HepG2 (cell line): ENCODE measurements around the gene SLC25A22. TPM values are rescaled to one million over a fixed set of nuclear protein-coding genes. Genes with fewer than 3 reads are reported as not detected.

Source experiments
- ETV6 ChIP-seq: sonication (generic); formaldehyde crosslinking; conservative IDR thresholded peaks from 2 replicates; pipeline ENCODE4 v1.4.0; 2020; ENCODE audit warnings: missing genetic modification reagents
- GLMP ChIP-seq: sonication (generic); formaldehyde crosslinking; IDR thresholded peaks from 2 replicates; pipeline ENCODE4 v1.9.0; 2021; ENCODE audit warnings: missing genetic modification reagents, mild to moderate bottlenecking, borderline replicate concordance
- GPN1 ChIP-seq: sonication (generic); formaldehyde crosslinking; IDR thresholded peaks from 2 replicates; pipeline ENCODE4 v1.5.1; 2020; ENCODE audit warnings: missing genetic modification reagents, borderline replicate concordance
- MTA1 ChIP-seq: sonication (generic); formaldehyde crosslinking; IDR thresholded peaks from 2 replicates; pipeline ENCODE4 v1.4.0; 2020; ENCODE audit warnings: missing genetic modification reagents, mild to moderate bottlenecking, borderline replicate concordance
- NR0B2 ChIP-seq: sonication (generic); formaldehyde crosslinking; IDR thresholded peaks from 2 replicates; pipeline ENCODE4 v1.4.0; 2020; ENCODE audit warnings: mild to moderate bottlenecking, missing genetic modification reagents
- PHF20 ChIP-seq: sonication (generic); formaldehyde crosslinking; IDR thresholded peaks from 2 replicates; pipeline ENCODE4 v1.5.0; 2020; ENCODE audit warnings: mild to moderate bottlenecking, missing genetic modification reagents
- POLR2G ChIP-seq: fragments of 200-400 bp; formaldehyde crosslinking; IDR thresholded peaks from 2 replicates; pipeline ENCODE4 v1.6.1; 2018; ENCODE audit warnings: mild to moderate bottlenecking, low read depth, low read length, moderate library complexity
- REPIN1 ChIP-seq: sonication (generic); formaldehyde crosslinking; IDR thresholded peaks from 2 replicates; pipeline ENCODE4 v1.8.0; 2022; ENCODE audit warnings: missing genetic modification reagents, low read depth, mild to moderate bottlenecking, borderline replicate concordance
- SMAD9 ChIP-seq: sonication (generic); formaldehyde crosslinking; IDR thresholded peaks from 2 replicates; pipeline ENCODE4 v1.5.1; 2020; ENCODE audit warnings: mild to moderate bottlenecking, missing genetic modification reagents
- ZNF235 ChIP-seq: sonication (generic); formaldehyde crosslinking; IDR thresholded peaks from 2 replicates; pipeline ENCODE4 v1.8.1; 2023; ENCODE audit warnings: mild to moderate bottlenecking, missing genetic modification reagents, borderline replicate concordance
- ZNF567 ChIP-seq: sonication (generic); formaldehyde crosslinking; IDR thresholded peaks from 2 replicates; pipeline ENCODE4 v1.8.1; 2023; ENCODE audit warnings: mild to moderate bottlenecking, missing genetic modification reagents, borderline replicate concordance
- ZNF709 ChIP-seq: sonication (generic); formaldehyde crosslinking; IDR thresholded peaks from 2 replicates; pipeline ENCODE4 v1.5.0; 2020; ENCODE audit warnings: mild to moderate bottlenecking, missing genetic modification reagents
- polyA plus RNA-seq, 8 experiments: library from polyadenylated mRNA; depleted of rRNA in 3 of 8; stranded (reverse) in 7 of 8; unstranded in 1 of 8; fragments of >200 nt; fragmentation: Illumina TruSeq in 4 of 8; extraction: Trizol in 4 of 8; gene quantifications; 2 replicates each; pipeline versions ENCODE4 v1.2.1 to v1.2.3, GENCODE V29; 2011 to 2016; ENCODE audit warnings: low read depth in 4 of 8, missing spikeins in 1 of 8, mixed read lengths in 1 of 8; ENCODE audit not compliant: insufficient read depth in 1 of 8
- total RNA-seq, 5 experiments: library from RNA; depleted of rRNA; stranded (reverse); fragments of >200 nt; fragmentation: Illumina TruSeq; extraction: Trizol; gene quantifications; 2 replicates each; pipeline ENCODE4 v1.2.3, GENCODE V29; 2016; ENCODE audit warnings: low read depth in 1 of 5
- TF ChIP-seq, protein P1 (sequence below): sonication (generic); formaldehyde crosslinking; IDR thresholded peaks from 2 replicates; pipeline ENCODE4 v1.4.0; 2020; ENCODE audit warnings: mild to moderate bottlenecking, missing genetic modification reagents, borderline replicate concordance
- TF ChIP-seq, protein P2 (sequence below), 2 experiments: fragments of 450-650 bp in 1 of 2; sonication (generic) in 1 of 2; formaldehyde crosslinking in 1 of 2; IDR thresholded peaks; 2 replicates each; pipeline versions ENCODE4 v1.6.1 to v1.8.0; 2016 to 2022; ENCODE audit warnings: antibody characterized with exemption in 1 of 2, mild to moderate bottlenecking in 1 of 2, missing genetic modification reagents in 1 of 2

Gene SLC25A22
- total and polyA plus RNA-seq, 2 of the 13 experiments (the other 11 are each of a cell fraction or from before 2014, with no cell fraction given), result 12.4 to 19.2 TPM

- TF ChIP-seq, protein P1, sequence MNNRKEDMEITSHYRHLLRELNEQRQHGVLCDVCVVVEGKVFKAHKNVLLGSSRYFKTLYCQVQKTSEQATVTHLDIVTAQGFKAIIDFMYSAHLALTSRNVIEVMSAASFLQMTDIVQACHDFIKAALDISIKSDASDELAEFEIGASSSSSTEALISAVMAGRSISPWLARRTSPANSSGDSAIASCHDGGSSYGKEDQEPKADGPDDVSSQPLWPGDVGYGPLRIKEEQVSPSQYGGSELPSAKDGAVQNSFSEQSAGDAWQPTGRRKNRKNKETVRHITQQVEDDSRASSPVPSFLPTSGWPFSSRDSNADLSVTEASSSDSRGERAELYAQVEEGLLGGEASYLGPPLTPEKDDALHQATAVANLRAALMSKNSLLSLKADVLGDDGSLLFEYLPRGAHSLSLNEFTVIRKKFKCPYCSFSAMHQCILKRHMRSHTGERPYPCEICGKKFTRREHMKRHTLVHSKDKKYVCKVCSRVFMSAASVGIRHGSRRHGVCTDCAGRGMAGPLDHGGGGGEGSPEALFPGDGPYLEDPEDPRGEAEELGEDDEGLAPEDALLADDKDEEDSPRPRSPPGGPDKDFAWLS (CRISPR knock-in tag), result no peak
- TF ChIP-seq ZNF709 (CRISPR knock-in tag), result peak; percentile 41; the same call in 1 of the 2 replicates
- TF ChIP-seq, protein P2, sequence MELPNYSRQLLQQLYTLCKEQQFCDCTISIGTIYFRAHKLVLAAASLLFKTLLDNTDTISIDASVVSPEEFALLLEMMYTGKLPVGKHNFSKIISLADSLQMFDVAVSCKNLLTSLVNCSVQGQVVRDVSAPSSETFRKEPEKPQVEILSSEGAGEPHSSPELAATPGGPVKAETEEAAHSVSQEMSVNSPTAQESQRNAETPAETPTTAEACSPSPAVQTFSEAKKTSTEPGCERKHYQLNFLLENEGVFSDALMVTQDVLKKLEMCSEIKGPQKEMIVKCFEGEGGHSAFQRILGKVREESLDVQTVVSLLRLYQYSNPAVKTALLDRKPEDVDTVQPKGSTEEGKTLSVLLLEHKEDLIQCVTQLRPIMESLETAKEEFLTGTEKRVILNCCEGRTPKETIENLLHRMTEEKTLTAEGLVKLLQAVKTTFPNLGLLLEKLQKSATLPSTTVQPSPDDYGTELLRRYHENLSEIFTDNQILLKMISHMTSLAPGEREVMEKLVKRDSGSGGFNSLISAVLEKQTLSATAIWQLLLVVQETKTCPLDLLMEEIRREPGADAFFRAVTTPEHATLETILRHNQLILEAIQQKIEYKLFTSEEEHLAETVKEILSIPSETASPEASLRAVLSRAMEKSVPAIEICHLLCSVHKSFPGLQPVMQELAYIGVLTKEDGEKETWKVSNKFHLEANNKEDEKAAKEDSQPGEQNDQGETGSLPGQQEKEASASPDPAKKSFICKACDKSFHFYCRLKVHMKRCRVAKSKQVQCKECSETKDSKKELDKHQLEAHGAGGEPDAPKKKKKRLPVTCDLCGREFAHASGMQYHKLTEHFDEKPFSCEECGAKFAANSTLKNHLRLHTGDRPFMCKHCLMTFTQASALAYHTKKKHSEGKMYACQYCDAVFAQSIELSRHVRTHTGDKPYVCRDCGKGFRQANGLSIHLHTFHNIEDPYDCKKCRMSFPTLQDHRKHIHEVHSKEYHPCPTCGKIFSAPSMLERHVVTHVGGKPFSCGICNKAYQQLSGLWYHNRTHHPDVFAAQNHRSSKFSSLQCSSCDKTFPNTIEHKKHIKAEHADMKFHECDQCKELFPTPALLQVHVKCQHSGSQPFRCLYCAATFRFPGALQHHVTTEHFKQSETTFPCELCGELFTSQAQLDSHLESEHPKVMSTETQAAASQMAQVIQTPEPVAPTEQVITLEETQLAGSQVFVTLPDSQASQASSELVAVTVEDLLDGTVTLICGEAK (IDR thresholded peaks at IDR 0.05), result no peak
- TF ChIP-seq, protein P2 (CRISPR knock-in tag; IDR thresholded peaks at IDR 0.05), result 0 out of 2 replicates have a peak, but pooled peaks have one; percentile 43
- 0 out of 2 replicates have a peak, but pooled peaks have one; percentile 30 for TF ChIP-seq REPIN1
- TF ChIP-seq GPN1, result no peak
- no peak for TF ChIP-seq GLMP (CRISPR knock-in tag)
- peak; percentile 47; the same call in 1 of the 2 replicates for TF ChIP-seq PHF20 (CRISPR knock-in tag)
- no peak for TF ChIP-seq SMAD9 (CRISPR knock-in tag)
- peak; percentile 42; the same call in 1 of the 2 replicates for TF ChIP-seq MTA1 (CRISPR knock-in tag)
- peak; percentile 36; the same call in 1 of the 2 replicates for TF ChIP-seq NR0B2 (CRISPR knock-in tag)
- TF ChIP-seq ZNF235, result no peak
- no peak for TF ChIP-seq ETV6 (CRISPR knock-in tag)
- 0 out of 2 replicates have a peak, but pooled peaks have one; percentile 27 for TF ChIP-seq ZNF567 (CRISPR knock-in tag)
- peak; percentile 88 for TF ChIP-seq POLR2G
Observed at GRCh38 chr11:777288-778255, 20.5 kb downstream of the SLC25A22 start, which contains the start of gene GATD1 (continued).
